Fibroblast of upper back skin (primary cell): ENCODE results near the gene RNF2.
"Not testable (repeated sequence)": the region's sequence is repeated elsewhere in the genome, so short reads cannot be mapped to it uniquely, and the experiment has no call there.

Source experiments
- DNase-seq: peaks from one replicate; pipeline ENCODE4 v3.0.0-alpha.2; 2013

RNF2 gene

DNA sequence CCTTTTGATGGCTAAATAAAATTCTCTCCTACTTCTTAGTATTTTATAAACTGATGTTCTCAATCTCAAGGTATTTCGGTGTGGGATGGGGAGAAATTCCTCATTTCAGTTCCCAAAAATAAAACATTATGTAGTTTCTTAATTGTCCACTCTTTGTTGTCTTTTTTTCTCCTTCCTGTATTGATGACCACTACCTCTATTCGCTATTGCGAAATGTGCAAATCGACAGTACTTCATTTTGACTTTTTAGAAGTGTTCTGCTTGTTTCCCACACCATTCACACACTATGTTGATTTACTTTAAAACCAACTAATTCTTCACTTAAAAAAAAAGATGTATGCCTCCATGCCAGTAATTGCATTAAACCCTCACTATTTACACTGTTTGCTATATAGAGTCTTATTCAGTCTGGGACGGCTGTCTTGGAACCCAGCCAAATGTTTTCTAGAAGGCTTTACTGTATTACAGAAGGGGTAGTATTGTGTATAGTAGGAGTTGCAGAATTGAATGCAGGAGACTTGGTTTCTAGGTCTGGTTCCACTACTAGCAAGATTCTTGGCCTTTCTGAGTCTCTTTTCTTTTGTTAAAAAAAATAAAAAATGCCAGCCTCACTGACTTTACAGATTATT is 5.6 kb downstream of the RNF2 start:
- no peak for DNase-seq

DNA sequence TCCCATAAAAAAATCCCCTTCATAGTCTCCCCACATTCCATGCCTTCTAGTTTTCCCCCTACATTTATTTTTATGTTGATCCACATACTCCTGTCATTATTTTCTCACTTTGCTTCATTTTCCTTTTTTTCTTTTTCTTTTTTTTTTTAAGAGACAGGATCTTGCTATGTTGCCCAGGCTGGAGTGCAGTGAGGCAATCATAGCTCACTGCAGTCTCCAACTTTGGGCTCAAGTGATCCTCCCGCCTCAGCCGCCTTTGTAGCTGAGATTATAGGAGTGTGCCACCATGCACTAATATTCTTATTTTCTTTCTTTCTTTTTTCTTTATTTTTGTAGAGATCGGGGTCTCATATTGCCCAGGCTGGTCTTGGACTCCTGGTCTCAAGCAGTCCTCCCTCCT is 7.8 kb downstream of the RNF2 start:
- DNase-seq = no peak

DNA sequence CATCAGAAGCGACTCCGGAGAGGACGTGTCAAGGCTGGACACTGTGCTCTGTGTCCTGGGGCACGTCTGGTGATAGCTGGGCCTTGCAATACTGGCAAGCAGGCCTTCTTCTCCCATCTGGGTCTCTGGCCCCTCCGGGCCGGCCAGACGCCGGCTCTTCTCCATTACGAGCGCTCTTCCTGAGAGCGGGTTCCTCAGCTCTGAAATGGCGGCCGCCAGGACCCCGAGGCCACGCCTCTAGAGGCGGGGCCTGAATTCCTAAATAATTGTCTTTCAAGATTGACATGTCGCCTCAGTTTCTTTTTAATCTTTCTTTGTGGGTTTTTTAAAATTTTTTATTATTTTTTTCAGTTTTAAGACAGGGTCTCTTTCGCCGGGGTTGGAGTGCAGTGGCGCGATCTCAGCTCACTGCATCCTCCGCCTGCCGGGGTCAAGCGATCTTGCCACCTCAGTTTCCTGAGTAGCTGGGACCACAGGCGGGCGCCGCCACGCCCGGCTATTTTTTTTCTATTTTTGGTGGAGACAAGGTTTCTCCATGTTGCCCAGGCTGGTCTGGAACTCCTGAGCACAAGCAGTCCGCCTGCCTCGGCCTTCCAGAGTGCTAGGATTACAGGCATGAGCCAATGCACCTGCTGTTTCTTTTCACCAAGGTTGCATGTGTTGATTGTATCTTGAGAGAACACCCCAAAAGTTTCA is 9.2 kb downstream of the RNF2 start:
- no peak for DNase-seq

DNA sequence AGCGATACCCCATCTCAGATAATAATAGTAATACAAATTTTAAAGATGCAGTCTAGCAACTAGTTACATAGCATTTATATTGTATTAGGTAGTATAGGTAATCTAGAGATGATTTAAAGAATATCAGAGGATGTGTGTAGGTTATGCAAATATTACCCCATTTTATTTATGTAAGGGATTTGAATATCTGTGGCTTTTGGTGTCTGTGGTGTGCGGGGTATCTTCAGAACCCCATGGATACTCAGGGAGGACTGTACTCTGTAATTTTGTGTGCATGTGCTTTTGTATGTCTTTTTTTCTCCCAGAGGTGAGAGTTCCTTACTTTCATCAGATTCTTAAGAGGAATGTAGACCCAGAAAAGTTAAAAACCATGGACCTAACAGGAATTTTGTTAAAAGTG is 12.8 kb downstream of the RNF2 start:
- DNase-seq = no peak

DNA sequence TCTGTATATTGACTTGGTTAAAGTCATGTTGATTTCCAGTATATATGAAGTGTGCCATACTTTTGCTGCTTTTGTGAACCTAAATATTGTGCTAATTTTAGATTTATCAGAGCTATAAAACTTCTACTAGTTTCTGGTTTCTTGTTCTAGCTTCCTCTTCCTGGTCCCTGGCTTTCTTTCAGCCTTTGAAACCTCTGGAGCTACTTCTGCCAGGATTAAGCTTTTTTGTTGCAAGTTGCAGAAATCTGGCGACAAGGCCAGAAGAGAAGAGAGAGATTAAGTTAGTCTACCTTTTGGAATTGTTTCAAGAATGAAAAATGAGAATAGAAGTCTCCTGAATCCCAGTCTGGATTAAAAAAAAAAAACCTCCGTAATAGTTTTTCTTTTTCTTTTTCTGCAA is 13.5 kb downstream of the RNF2 start:
- DNase-seq = peak; percentile 13

DNA sequence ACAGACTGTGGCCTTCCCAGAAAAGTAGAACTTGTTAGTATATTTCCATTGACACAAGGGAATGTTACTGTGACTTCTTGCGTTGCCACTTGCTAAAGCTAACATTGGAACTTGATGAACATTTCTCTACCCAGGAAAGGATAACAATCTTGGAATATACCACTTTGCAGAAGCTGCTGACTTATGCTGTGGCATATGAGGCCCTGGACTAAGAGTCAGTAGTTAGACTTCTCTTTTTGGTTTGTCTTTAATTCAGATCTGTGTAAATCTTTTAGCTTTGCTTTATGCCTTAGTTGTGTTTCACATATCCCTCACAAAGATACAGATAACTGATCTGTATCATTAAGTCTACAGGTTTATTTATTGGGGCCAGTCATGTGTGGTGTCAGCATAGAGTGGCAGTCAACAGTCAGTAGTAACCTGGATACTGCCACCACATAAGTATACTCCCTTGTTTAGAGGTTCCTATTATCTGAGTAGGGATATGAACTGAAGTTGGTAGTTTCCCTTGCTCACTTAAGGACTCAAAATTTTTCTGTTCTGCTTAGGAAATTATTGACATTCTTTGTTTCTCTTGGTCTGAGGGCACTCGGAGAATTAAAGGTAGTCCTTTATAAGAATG is 14.7 kb downstream of the RNF2 start:
- no peak for DNase-seq

DNA sequence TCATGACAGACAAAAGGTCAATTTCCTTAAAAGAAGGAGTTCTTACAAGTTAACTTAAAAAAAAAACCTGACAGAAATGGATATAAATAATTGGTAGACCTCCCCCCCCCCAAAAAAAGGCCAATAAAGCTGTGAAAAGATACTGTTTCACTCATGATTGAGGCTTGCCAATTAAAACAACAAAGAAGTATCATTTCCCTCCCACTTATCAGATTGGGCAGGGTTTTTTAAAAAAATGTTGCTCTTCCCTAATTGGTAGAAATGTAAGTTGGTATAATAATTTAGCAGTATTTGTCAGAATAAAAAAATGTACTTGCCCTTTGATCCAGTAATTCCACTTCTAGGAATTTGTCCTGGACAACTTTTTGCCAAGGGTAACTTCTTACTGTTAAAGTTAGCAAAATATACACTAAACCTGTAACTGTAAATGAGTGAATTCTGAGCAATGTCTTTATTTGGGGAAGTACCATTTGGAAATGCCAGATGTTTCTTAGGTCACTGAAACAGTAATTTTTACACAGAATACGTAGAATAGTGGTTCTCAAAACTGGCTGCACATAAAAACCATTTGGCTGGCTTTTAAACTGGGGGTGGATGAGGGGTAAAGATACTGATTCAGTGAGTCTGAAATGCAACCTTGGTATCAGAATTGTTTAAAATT is 17.5 kb downstream of the RNF2 start:
- no peak for DNase-seq

DNA sequence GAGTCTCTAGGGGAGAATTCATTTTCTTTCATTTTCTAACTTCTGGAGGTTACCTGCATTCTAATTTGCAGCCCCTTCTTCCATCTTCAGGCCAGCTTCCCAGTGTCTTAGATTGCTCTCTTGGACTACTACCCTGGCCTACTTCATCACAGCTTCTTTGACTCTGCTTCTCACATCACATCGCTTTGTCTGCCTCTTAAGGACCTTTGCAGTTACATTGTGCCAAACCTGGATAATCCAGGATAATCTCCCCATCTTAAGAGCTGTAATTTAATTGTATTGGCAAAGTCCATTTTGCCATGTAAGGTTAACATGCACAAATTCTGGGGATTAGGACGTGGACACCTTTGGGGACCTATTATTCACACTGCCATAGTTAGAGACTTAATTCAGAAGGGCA is 18.4 kb downstream of the RNF2 start:
- no peak for DNase-seq

DNA sequence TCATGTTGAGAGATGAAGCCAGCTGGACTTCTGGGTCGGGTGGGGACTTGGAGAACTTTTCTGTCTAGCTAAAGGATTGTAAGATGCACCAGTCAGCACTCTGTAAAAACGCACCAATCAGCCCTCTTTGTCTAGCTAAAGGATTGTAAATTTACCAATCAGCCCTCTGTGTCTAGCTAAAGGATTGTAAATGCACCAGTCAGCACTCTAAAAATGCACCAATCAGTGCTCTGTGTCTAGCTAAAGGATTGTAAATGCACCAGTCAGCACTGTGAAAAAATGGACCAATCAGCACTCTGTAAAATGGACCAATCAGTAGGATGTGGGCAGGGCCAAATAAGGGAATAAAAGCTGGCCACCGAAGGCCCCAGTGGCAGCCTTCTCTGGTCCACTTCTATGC is 19.6 kb downstream of the RNF2 start:
- DNase-seq = not testable (repeated sequence)

DNA sequence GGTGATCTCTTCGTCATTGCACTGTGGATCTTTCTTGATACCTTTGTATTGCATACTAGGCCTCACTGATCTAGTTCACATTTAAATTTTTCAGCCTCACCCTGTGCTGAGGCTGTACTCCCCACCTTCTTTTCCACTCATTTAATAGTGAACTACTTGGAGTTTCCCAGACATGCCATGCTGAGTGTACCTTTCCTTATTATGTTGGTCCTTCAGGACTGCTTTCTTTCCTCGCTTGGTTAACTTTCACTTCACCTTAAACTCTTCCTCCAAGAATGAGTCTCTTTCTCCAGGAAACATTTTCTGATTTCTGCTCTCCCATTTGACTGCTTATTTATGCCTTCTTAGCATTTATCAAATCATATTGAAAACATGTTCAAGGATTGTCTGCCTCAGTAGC is 20.8 kb downstream of the RNF2 start:
- DNase-seq = no peak

DNA sequence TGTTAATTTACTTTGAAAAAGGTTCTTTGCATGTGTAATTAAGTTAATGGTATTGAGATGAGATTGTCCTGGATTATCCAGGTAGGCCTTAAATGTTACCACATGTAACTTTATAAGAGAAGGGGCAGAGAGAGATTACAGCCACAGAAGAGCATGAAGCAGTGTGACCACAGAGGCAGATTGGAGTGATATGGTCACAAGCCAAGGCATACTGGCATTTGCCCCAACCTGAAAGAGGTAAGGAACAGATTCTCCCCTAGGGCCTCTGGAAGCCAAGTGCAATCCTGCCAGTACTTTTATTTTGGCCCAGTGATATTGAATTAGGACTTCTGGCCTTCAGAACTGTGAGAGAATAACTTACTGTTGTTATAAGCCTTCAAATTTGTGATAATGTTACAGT is 23.0 kb downstream of the RNF2 start:
- no peak for DNase-seq

DNA sequence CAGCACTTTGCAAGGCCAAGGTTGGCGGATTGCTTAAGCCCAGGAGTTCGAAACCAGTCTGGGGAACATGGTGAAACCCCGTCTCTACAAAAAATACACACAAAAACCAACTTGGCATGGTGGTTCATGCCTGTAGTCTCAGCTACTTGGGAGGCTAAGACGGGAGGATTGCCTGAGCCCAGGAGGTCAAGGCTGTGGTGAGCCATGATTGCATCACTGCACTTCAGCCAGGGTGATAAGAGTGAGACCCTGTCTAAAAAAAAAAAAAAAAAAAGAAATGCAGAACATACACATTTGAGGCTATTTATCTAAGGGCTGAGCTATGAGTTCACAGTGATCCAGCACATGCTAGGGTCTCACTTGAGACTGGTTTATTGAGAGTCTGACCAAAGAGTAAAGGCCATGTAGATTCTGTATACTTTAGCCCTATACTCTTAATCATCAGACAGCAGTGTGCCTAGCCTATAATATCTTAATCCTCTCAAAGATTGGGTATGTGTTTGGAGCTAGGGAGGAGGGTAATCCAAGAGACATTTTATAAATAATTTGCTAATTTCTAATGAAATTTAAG is 23.9 kb downstream of the RNF2 start:
- no peak for DNase-seq

DNA sequence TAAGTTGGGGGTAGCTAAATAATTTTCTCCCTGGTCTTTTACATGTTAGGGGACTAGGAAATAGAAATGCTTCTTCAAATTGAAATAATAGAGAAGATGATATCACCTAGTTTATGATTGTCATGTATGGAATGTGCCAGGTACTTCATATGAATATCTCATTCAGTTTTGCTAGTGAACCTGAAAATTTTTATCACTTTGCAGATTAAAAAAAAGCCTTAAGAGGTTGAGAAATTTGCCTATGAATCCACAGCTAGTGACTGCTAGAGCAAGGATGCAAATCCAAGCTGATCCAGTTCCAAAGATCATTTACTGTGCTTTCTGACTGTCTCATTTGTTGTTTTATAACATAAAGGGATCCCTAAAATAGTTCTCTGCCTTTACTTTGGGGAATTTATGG is 24.7 kb downstream of the RNF2 start:
- no peak for DNase-seq

DNA sequence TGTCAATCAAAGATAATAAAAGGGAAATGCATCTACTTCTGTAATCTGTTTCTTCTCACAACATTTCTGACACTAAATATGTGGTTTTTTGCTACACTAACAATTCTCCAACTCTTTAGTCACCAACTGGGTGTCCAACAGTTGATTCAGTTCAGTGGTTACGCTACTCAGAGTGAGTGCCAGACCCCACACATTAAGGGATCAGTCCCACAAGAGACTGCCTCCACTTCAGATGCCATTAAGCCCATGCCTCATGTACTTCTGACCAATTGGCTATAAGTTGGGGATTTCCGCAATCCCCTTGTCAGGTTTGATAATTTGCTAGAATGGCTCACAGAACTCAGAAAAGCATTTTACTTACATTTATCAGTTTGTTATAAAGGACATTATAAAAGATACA is 28.4 kb downstream of the RNF2 start:
- peak; percentile 44 for DNase-seq

DNA sequence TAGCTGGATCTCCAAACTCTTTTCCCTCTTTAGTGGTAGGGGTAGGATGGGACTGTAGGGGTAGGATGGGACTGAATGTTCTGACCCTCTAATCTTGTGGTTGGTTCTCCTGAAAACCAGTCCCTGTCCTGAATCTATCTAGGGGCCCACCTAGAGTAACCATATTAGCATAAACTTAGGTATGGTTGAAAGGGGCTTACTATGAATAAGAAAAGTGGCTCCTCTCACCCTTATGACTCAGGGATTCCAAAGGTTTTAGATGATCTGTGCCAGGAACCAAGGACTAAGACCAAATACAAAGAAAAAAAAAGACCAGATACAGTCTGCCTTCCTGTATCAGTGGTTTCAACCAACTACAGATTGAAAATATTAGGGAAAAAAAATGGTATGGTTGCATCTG is 28.9 kb downstream of the RNF2 start:
- DNase-seq = peak; percentile 60

DNA sequence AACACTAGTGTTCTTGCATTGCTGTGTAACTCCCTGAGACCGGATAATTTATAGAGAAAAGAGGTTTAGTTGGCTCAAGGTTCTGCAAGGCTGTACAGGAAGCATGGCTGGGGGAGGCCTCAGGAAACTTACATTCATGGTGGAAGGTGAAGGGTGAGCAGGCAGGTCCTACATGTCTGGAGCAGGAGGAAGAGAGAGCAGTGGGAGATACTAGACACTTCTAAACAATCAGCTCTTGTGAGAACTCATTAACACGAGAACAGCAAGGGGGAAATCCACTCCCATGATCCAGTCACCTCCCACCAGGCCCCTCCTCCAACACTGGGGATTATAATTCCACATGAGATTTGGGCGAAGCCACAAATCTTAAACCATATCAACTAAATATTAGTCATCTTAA is 30.1 kb downstream of the RNF2 start:
- no peak for DNase-seq

DNA sequence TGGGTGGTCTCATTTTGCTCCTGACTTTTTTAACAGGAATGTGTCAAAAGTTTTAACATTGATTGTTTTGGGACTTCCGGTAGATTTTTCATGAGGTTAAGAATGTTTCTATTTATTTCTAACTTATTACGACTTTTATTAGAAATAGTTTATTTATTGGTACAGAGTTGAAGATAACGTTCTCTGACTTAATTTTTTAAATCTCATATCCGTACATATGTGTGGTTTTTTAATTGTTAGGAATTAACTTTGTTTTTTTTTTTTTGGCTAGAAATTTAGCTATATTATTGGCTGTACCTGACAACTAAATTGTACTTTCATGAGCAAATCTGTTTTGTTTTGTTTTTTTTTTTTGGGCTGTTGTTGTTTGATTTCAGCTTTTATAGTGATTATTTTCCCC is 32.0 kb downstream of the RNF2 start:
- no peak for DNase-seq

DNA sequence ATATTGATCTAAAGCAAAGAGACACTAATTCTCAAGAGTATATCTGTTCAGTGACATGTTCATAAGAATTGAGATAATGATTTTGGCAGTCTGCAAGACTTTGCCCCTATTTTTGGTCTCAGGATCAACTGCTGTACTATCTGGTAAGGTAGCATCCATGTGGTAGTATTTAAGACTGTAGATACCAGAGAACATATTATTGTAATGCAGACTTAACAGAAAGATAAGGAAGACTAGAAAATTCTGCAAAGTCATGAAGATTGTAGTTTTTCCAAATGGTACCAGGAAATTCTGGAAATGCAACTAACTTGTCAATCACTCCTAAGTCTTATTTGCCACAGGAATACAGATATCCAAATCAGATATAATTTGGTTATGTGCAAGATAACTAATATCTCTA is 35.1 kb downstream of the RNF2 start:
- no peak for DNase-seq

DNA sequence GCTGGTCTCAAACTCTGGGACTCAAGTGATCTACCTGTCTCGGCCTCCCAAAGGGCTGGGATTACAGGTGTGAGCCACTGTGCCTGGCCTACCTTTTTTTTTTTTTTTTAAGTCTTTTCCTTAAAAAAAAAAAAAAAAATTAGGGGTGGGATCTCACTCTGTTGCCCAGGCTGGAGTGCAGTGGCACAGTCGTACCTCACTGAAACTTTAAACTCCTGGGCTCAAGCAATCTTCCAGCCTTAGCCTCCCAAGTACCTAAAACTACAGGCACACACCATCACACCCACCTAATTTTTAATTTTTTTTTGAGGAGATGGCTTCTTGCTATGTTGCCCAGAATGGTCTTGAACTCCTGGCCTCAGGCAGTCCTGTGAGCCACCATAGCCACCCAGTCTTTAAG is 38.5 kb downstream of the RNF2 start:
- DNase-seq = no peak

DNA sequence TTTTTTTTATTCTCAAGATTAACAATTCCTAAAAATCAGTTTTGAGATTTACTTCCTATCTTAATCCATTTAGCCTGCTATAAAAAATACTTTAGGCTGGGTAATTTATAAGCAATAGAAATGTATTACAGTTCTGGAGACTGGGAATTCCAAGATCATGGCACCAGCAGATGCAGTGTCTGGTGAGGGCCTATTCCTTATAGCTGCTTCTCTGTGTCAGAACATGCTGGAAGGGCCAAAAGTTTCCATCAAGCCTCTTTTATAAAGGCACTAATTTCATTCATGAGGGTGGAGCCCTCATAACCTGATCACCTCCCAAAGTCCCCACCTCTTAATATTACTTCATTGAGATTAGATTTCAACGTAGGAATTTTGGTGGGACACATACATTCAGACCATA is 41.7 kb downstream of the RNF2 start:
- no peak for DNase-seq

DNA sequence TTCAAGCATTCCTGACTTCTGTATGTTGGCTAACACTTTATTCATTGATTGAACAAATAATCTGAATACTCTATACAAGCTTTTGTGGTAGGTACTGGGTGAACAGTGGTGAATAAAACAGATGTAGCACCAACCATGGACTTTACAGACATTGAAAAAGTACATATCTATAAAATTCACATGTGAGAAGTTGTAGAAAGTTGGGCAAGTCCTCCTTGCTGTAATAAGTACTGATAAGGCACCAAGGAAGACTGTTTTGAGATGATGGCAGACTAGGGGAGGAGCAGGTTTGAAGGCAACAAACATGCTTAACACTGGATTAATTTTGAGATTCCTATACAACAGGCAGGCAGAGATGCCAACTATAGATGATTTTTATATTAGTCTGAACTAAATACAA is 42.4 kb downstream of the RNF2 start:
- DNase-seq = no peak

DNA sequence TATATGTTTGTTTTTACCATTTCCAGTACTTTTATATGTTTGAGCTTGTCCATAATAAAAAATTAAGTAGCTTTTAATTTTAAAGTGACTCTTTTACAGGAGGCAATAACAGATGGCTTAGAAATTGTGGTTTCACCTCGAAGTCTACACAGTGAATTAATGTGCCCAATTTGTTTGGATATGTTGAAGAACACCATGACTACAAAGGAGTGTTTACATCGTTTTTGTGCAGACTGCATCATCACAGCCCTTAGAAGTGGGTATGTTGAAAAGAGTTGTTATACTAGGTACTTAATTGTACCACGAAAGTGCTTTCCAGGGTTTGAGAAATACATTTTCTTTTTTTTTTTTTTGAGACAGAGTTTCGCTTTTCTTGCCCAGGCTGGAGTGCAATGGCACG is 46.1 kb downstream of the RNF2 start:
- no peak for DNase-seq

DNA sequence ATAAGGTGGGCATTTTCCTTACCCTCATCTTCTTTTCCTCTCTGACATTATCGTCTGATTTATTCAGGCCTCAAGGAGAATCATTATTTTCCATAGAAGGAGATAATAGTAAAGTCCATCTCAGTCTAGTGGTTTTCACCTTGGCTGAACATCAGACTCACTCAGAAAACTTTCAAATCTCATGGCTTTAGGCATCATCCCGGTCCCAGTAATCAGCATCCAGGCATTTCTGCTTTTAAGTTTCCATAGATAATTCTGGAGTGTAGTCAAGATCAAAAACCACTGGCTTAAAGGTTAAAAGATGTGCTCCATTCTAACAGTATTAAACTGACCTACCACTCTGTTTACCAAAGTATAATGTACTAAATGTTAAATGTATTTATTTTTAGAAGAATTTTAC is 49.4 kb downstream of the RNF2 start:
- DNase-seq = no peak

DNA sequence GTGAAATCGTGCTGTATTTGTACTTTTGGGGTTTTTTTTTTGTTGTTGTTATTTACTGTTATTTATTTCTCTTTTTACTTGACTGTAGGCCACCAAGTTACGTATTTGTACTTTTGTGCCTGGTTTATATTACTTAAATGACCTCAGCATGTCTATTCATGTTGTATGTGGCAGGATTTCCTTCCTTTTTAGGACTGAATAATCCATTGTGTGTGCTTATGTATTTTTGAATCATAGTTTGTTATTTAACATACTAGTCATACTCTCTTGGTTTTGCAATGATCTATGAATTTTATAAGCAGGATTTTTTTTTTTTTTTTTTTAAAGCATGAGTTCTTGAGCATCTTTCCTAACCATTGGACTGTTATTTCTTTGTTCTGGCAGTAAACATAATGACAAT is 51.2 kb downstream of the RNF2 start:
- peak; percentile 7 for DNase-seq
